GM12878 (cell line): Measurements from ENCODE around the gene C2orf69. TPM values are rescaled to one million over a fixed set of nuclear protein-coding genes. Genes with fewer than 3 reads are reported as not detected.

Experiments used
- CBX5 ChIP-seq: sonication (generic); IDR thresholded peaks from 2 replicates; pipeline ENCODE4 v1.6.1; 2016; ENCODE audit warnings: low read depth, moderate library complexity, mild to moderate bottlenecking, inconsistent platforms
- CHD1 ChIP-seq: IDR thresholded peaks from 2 replicates; pipeline ENCODE4 v1.6.1; 2012; ENCODE audit warnings: low read depth, low read length, improper control_type of control experiment
- HDGF ChIP-seq: fragments of 450-650 bp; IDR thresholded peaks from 2 replicates; pipeline ENCODE4 v1.6.1; 2016; ENCODE audit warnings: antibody characterized with exemption
- IRF5 ChIP-seq: fragments of 450-650 bp; IDR thresholded peaks from 2 replicates; pipeline ENCODE4 v1.6.1; 2017; ENCODE audit warnings: borderline replicate concordance
- LARP7 ChIP-seq: fragments of 450-650 bp; IDR thresholded peaks from 2 replicates; pipeline ENCODE4 v1.6.1; 2017; ENCODE audit warnings: mild to moderate bottlenecking
- MAX ChIP-seq: IDR thresholded peaks from 2 replicates; pipeline ENCODE4 v1.6.1; 2012; ENCODE audit warnings: low read depth, low read length, improper control_type of control experiment
- NBN ChIP-seq: fragments of 450-650 bp; IDR thresholded peaks from 2 replicates; pipeline ENCODE4 v1.6.1; 2016
- NFYB ChIP-seq: IDR thresholded peaks from 2 replicates; pipeline ENCODE4 v1.6.1; 2011; ENCODE audit warnings: low read depth, mild to moderate bottlenecking, low read length, improper control_type of control experiment, moderate library complexity; ENCODE audit not compliant: insufficient read depth
- NR2C1 ChIP-seq: fragments of 450-650 bp; IDR thresholded peaks from 2 replicates; pipeline ENCODE4 v1.6.1; 2017; ENCODE audit warnings: antibody characterized with exemption, mild to moderate bottlenecking, moderate library complexity
- NR2F1 ChIP-seq: fragments of 450-650 bp; conservative IDR thresholded peaks from 2 replicates; pipeline ENCODE4 v1.6.1; 2017; ENCODE audit warnings: mild to moderate bottlenecking
- NRF1 ChIP-seq: conservative IDR thresholded peaks from 2 replicates; pipeline ENCODE4 v1.6.1; 2011; ENCODE audit warnings: mild to moderate bottlenecking, low read depth, low read length, improper control_type of control experiment
- POLR2AphosphoS5 ChIP-seq: IDR thresholded peaks from 2 replicates; pipeline ENCODE4 v1.6.1; 2011; ENCODE audit warnings: mild to moderate bottlenecking, low read length, inconsistent platforms
- POU2F2 ChIP-seq: IDR thresholded peaks from 3 replicates; pipeline ENCODE4 v1.6.1; 2011; ENCODE audit warnings: low read depth, mild to moderate bottlenecking, low read length, borderline replicate concordance
- RAD51 ChIP-seq: fragments of 450-650 bp; IDR thresholded peaks from 2 replicates; pipeline ENCODE4 v1.6.1; 2016; ENCODE audit warnings: moderate library complexity, mild to moderate bottlenecking, inconsistent platforms
- RB1 ChIP-seq: fragments of 450-650 bp; formaldehyde crosslinking; IDR thresholded peaks from 2 replicates; pipeline ENCODE4 v1.6.1; 2017; ENCODE audit warnings: mild to moderate bottlenecking, borderline replicate concordance
- SIN3A ChIP-seq: IDR thresholded peaks from 2 replicates; pipeline ENCODE4 v1.6.1; 2012; ENCODE audit warnings: low read depth, low read length, improper control_type of control experiment
- SKIL ChIP-seq: fragments of 450-650 bp; IDR thresholded peaks from 2 replicates; pipeline ENCODE4 v1.6.1; 2017; ENCODE audit warnings: mild to moderate bottlenecking, low read depth, inconsistent platforms; ENCODE audit not compliant: poor library complexity, severe bottlenecking
- SMAD1 ChIP-seq: fragments of 450-650 bp; IDR thresholded peaks from 2 replicates; pipeline ENCODE4 v1.6.1; 2018; ENCODE audit warnings: mild to moderate bottlenecking, low read depth; ENCODE audit not compliant: partially characterized antibody
- SMAD5 ChIP-seq: IDR thresholded peaks from 2 replicates; pipeline ENCODE4 v1.6.1; 2016; ENCODE audit warnings: antibody characterized with exemption, low read depth
- SP1 ChIP-seq: IDR thresholded peaks from one replicate; pipeline ENCODE4 v1.6.1; 2011; ENCODE audit warnings: low read depth, low read length
- SRF ChIP-seq, 2 experiments: IDR thresholded peaks; 2 replicates each; pipeline ENCODE4 v1.6.1; 2011; ENCODE audit warnings: low read depth in 2 of 2, low read length in 2 of 2, mild to moderate bottlenecking in 1 of 2, moderate library complexity in 1 of 2
- STAT1 ChIP-seq: fragments of 450-650 bp; conservative IDR thresholded peaks from 2 replicates; pipeline ENCODE4 v1.6.1; 2014; ENCODE audit warnings: antibody characterized with exemption, mild to moderate bottlenecking
- STAT3 ChIP-seq: IDR thresholded peaks from 2 replicates; pipeline ENCODE4 v1.6.1; 2011; ENCODE audit warnings: low read depth, low read length, improper control_type of control experiment
- ZNF592 ChIP-seq: fragments of 450-650 bp; IDR thresholded peaks from 2 replicates; pipeline ENCODE4 v1.6.1; 2017; ENCODE audit warnings: mild to moderate bottlenecking, moderate library complexity
- polyA plus RNA-seq, 11 experiments: library from polyadenylated mRNA; depleted of rRNA in 4 of 11; unstranded in 6 of 11; stranded (reverse) in 5 of 11; fragments of >200 nt; fragmentation: Nextera tagmentation in 4 of 11; fragmentation: Illumina TruSeq in 1 of 11; extraction: Ambion mirVana in 4 of 11; extraction: Trizol in 1 of 11; gene quantifications; 1 replicate in 1 of 11; 2 replicates in 10 of 11; pipeline versions ENCODE4 v1.2.1 to v1.2.3, GENCODE V29; 2011 to 2016; ENCODE audit warnings: inconsistent platforms in 2 of 11, missing spikeins in 2 of 11, low read depth in 1 of 11
- total RNA-seq, 4 experiments: library from RNA; depleted of rRNA in 3 of 4; stranded (reverse); fragments of >200 nt in 3 of 4; fragmentation: Illumina TruSeq in 1 of 4; extraction: Trizol in 1 of 4; gene quantifications; 2 replicates each; pipeline versions ENCODE4 v1.2.1 to v1.2.3, GENCODE V29; 2013 to 2021

The C2orf69 gene
- total and polyA plus RNA-seq, 10 of the 15 experiments (the other 5 are each of a cell fraction or from before 2014, with no cell fraction given) = 6.3 to 20.3 (median 11.1) TPM

- TF ChIP-seq CHD1 = no peak
- TF ChIP-seq IRF5 = no peak
- peak; percentile 100 for TF ChIP-seq STAT1
- TF ChIP-seq SMAD5 = peak; percentile 49; the same call in 1 of the 2 replicates
- peak; percentile 60; the same call in 1 of the 3 replicates for TF ChIP-seq POU2F2
- TF ChIP-seq HDGF = peak; percentile 57; the same call in 1 of the 2 replicates
- 0 out of 2 replicates have a peak, but pooled peaks have one; percentile 1 for TF ChIP-seq NFYB
- TF ChIP-seq SKIL = no peak
- no peak for TF ChIP-seq NRF1
- no peak for TF ChIP-seq STAT3
- peak; percentile 99; the same call in 1 of the 2 replicates for TF ChIP-seq RB1
- TF ChIP-seq LARP7 = peak; percentile 97
- TF ChIP-seq SMAD1 = no peak
- TF ChIP-seq NR2C1 = peak; percentile 100
- no peak for TF ChIP-seq ZNF592
- TF ChIP-seq POLR2AphosphoS5 = peak; percentile 89
- TF ChIP-seq MAX = peak; percentile 65
- peak; percentile 83; the same call in 1 of the 2 replicates for TF ChIP-seq CBX5
- TF ChIP-seq NBN = peak; percentile 98
- peak; percentile 37; the same call in 1 of the 2 replicates for TF ChIP-seq SIN3A
- TF ChIP-seq SRF (IDR thresholded peaks at IDR 0.05; ENCODE audit: low read depth in 2 of 2, low read length in 2 of 2) = 0 out of 4 replicates have a peak, but pooled peaks of 1 of the 2 experiments have one; percentile 9
- no peak for TF ChIP-seq RAD51
- peak; percentile 40 for TF ChIP-seq SP1
- TF ChIP-seq NR2F1 = peak; percentile 98
These were observed 44.4 kb downstream of the C2orf69 start, which contains the start of the genes MAIP1 and TYW5 (continued) for GRCh38 chr2:199955339-199956061.
